GM23338 (cell line): ENCODE results near the gene G6PD.

ENCODE experiments used
- EZH2 ChIP-seq: fragments of 200-600 bp; sonication (generic); IDR thresholded peaks from one replicate; pipeline ENCODE4 v1.8.0; 2017; ENCODE audit warnings: antibody characterized with exemption, mild to moderate bottlenecking, low read depth; ENCODE audit not compliant: unreplicated experiment
- EZH2phosphoT487 ChIP-seq: fragments of 200-600 bp; sonication (generic); IDR thresholded peaks from one replicate; pipeline ENCODE4 v1.8.1; 2018; ENCODE audit warnings: antibody characterized with exemption; ENCODE audit not compliant: unreplicated experiment
- TF ChIP-seq, protein P1 (sequence below), 2 experiments: fragments of 200-600 bp in 1 of 2; sonication (generic) in 1 of 2; conservative IDR thresholded peaks; 2 replicates each; pipeline versions ENCODE4 v1.5.1 to v1.6.1; 2016 to 2017; ENCODE audit warnings: antibody characterized with exemption in 2 of 2, low read depth in 2 of 2, mild to moderate bottlenecking in 2 of 2, moderate library complexity in 1 of 2

DNA sequence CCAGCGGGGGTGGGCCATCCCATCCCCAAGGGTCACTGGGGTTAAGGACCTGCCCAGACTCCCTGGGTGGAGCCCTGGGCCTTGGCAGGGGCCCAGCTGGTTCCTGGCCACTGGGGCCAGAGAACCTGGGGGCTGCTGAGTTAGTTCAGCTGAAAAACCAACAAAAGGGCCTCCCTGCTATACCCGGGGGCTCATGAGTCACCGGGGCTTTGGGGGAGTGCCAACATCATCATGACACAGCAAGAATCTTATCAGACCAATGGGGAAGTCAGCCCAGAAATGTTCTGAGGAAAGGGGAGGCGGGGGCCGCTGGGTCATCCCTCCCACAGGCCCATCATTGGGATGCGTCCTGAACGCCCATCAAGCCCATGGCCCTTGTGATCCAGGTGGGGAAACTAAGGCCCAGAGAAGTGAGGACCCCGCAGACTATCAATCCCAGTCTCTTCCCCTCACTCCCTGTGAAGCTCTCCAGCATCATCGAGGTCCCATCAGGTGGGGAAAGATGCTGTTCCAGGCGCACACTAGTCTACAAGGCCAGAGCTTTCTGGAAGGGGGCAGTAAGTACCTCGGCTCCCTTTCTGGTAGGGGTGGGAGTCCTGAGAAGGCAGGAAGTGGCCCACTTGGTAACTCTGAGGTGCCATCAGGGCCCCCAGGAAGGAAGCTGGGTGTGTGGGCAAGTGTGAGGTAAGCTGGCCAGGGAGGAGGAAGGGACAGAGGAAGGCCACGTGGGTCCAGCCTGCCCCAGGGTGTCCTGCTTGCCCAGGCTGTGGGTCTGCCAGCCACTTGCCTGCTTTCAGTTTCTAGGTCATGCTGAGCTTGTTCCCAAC lies 4.5 kb downstream of the G6PD start:
- TF ChIP-seq, protein P1, sequence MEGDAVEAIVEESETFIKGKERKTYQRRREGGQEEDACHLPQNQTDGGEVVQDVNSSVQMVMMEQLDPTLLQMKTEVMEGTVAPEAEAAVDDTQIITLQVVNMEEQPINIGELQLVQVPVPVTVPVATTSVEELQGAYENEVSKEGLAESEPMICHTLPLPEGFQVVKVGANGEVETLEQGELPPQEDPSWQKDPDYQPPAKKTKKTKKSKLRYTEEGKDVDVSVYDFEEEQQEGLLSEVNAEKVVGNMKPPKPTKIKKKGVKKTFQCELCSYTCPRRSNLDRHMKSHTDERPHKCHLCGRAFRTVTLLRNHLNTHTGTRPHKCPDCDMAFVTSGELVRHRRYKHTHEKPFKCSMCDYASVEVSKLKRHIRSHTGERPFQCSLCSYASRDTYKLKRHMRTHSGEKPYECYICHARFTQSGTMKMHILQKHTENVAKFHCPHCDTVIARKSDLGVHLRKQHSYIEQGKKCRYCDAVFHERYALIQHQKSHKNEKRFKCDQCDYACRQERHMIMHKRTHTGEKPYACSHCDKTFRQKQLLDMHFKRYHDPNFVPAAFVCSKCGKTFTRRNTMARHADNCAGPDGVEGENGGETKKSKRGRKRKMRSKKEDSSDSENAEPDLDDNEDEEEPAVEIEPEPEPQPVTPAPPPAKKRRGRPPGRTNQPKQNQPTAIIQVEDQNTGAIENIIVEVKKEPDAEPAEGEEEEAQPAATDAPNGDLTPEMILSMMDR (conservative IDR thresholded peaks at IDR 0.05; ENCODE audit: low read depth in 2 of 2) = no peak
- no peak for TF ChIP-seq EZH2
- no peak for TF ChIP-seq EZH2phosphoT487
